ENCODE results near the gene RNPS1. TPM values are rescaled to one million over a fixed set of nuclear protein-coding genes. Genes with fewer than 3 reads are reported as not detected.

The RNPS1 gene
- total and polyA plus RNA-seq, 2 experiments from 2014 or later, result 315 to 384 TPM

- TF ChIP-seq, protein P1, sequence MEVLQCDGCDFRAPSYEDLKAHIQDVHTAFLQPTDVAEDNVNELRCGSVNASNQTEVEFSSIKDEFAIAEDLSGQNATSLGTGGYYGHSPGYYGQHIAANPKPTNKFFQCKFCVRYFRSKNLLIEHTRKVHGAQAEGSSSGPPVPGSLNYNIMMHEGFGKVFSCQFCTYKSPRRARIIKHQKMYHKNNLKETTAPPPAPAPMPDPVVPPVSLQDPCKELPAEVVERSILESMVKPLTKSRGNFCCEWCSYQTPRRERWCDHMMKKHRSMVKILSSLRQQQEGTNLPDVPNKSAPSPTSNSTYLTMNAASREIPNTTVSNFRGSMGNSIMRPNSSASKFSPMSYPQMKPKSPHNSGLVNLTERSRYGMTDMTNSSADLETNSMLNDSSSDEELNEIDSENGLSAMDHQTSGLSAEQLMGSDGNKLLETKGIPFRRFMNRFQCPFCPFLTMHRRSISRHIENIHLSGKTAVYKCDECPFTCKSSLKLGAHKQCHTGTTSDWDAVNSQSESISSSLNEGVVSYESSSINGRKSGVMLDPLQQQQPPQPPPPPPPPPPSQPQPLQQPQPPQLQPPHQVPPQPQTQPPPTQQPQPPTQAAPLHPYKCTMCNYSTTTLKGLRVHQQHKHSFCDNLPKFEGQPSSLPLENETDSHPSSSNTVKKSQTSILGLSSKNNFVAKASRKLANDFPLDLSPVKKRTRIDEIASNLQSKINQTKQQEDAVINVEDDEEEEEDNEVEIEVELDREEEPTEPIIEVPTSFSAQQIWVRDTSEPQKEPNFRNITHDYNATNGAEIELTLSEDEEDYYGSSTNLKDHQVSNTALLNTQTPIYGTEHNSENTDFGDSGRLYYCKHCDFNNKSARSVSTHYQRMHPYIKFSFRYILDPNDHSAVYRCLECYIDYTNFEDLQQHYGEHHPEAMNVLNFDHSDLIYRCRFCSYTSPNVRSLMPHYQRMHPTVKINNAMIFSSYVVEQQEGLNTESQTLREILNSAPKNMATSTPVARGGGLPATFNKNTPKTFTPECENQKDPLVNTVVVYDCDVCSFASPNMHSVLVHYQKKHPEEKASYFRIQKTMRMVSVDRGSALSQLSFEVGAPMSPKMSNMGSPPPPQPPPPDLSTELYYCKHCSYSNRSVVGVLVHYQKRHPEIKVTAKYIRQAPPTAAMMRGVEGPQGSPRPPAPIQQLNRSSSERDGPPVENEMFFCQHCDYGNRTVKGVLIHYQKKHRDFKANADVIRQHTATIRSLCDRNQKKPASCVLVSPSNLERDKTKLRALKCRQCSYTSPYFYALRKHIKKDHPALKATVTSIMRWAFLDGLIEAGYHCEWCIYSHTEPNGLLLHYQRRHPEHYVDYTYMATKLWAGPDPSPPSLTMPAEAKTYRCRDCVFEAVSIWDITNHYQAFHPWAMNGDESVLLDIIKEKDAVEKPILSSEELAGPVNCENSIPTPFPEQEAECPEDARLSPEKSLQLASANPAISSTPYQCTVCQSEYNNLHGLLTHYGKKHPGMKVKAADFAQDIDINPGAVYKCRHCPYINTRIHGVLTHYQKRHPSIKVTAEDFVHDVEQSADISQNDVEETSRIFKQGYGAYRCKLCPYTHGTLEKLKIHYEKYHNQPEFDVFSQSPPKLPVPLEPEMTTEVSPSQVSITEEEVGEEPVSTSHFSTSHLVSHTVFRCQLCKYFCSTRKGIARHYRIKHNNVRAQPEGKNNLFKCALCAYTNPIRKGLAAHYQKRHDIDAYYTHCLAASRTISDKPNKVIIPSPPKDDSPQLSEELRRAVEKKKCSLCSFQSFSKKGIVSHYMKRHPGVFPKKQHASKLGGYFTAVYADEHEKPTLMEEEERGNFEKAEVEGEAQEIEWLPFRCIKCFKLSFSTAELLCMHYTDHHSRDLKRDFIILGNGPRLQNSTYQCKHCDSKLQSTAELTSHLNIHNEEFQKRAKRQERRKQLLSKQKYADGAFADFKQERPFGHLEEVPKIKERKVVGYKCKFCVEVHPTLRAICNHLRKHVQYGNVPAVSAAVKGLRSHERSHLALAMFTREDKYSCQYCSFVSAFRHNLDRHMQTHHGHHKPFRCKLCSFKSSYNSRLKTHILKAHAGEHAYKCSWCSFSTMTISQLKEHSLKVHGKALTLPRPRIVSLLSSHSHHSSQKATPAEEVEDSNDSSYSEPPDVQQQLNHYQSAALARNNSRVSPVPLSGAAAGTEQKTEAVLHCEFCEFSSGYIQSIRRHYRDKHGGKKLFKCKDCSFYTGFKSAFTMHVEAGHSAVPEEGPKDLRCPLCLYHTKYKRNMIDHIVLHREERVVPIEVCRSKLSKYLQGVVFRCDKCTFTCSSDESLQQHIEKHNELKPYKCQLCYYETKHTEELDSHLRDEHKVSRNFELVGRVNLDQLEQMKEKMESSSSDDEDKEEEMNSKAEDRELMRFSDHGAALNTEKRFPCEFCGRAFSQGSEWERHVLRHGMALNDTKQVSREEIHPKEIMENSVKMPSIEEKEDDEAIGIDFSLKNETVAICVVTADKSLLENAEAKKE (CRISPR knock-in tag; IDR thresholded peaks at IDR 0.05), result no peak
- TF ChIP-seq REST (IDR thresholded peaks at IDR 0.05; ENCODE audit: unreplicated experiment) (no peak), EZH2phosphoT487 (IDR thresholded peaks at IDR 0.05; ENCODE audit: unreplicated experiment) (no peak), JUNB (IDR thresholded peaks at IDR 0.05; ENCODE audit: unreplicated experiment) (no peak), EZH2 (IDR thresholded peaks at IDR 0.05; ENCODE audit: low read depth, unreplicated experiment) (no peak), ZNF114 (CRISPR knock-in tag; IDR thresholded peaks at IDR 0.05) (no peak), ZNF331 (CRISPR knock-in tag; IDR thresholded peaks at IDR 0.05; ENCODE audit: low read depth) (no peak), STAT1 (IDR thresholded peaks at IDR 0.05; ENCODE audit: unreplicated experiment) (no peak), POLR2AphosphoS5 (IDR thresholded peaks at IDR 0.05; ENCODE audit: low read depth) (no peak)
Measured at GRCh38 chr16:2210009-2210332, 58.0 kb downstream of the RNPS1 start (continued).

Data from GM23338 (cell line).